HepG2 (cell line): ENCODE results near the gene TUBB. TPM values are rescaled to one million over a fixed set of nuclear protein-coding genes. Genes with fewer than 3 reads are reported as not detected.
A peak's percentile ranks its signal among the peaks of the same experiment; 100 is the strongest.

Source experiments
- CCAR2 ChIP-seq: fragments of 200-400 bp; formaldehyde crosslinking; optimal IDR thresholded peaks from 2 replicates; pipeline ENCODE3; 2018; ENCODE audit warnings: low read depth, mild to moderate bottlenecking, low read length, moderate library complexity
- DZIP1 ChIP-seq: sonication (generic); formaldehyde crosslinking; IDR thresholded peaks from 2 replicates; pipeline ENCODE4 v1.5.0; 2020; ENCODE audit warnings: mild to moderate bottlenecking, missing genetic modification reagents
- IKZF5 ChIP-seq: IDR thresholded peaks from 2 replicates; pipeline ENCODE4 v1.6.1; 2018; ENCODE audit warnings: missing genetic modification reagents, mild to moderate bottlenecking, missing compliant biosample characterization
- PTBP1 ChIP-seq: fragments of 200-400 bp; formaldehyde crosslinking; IDR thresholded peaks from 2 replicates; pipeline ENCODE4 v1.6.1; 2018; ENCODE audit warnings: low read length, low read depth; ENCODE audit not compliant: poor library complexity, severe bottlenecking
- TP53 ChIP-seq: sonication (generic); formaldehyde crosslinking; conservative IDR thresholded peaks from 2 replicates; pipeline ENCODE4 v1.4.0; 2020; ENCODE audit warnings: missing genetic modification reagents
- ZBTB38 ChIP-seq: sonication (generic); formaldehyde crosslinking; IDR thresholded peaks from 2 replicates; pipeline ENCODE4 v1.5.1; 2020; ENCODE audit warnings: mild to moderate bottlenecking, missing genetic modification reagents
- ZGPAT ChIP-seq: IDR thresholded peaks from 2 replicates; pipeline ENCODE4 v1.6.1; 2016; ENCODE audit warnings: mild to moderate bottlenecking
- ZHX2 ChIP-seq, 2 experiments: sonication (generic) in 1 of 2; formaldehyde crosslinking in 1 of 2; IDR thresholded peaks; 2 replicates each; pipeline versions ENCODE4 v1.6.1 to v1.9.0; 2014 to 2022; ENCODE audit warnings: antibody characterized with exemption in 1 of 2, borderline replicate concordance in 1 of 2, inconsistent platforms in 1 of 2, low read depth in 1 of 2, missing genetic modification reagents in 1 of 2
- ZNF230 ChIP-seq: sonication (generic); formaldehyde crosslinking; IDR thresholded peaks from 2 replicates; pipeline ENCODE4 v1.4.0; 2020; ENCODE audit warnings: mild to moderate bottlenecking, missing genetic modification reagents
- ZNF780A ChIP-seq: sonication (generic); formaldehyde crosslinking; IDR thresholded peaks from 2 replicates; pipeline ENCODE4 v1.8.0; 2022; ENCODE audit warnings: mild to moderate bottlenecking, missing genetic modification reagents, moderate library complexity
- ZNF83 ChIP-seq: sonication (generic); formaldehyde crosslinking; IDR thresholded peaks from 2 replicates; pipeline ENCODE4 v1.4.0; 2020; ENCODE audit warnings: missing genetic modification reagents, mild to moderate bottlenecking, borderline replicate concordance
- ZUFSP ChIP-seq: sonication (generic); formaldehyde crosslinking; IDR thresholded peaks from 2 replicates; pipeline ENCODE4 v1.9.0; 2021; ENCODE audit warnings: missing genetic modification reagents, mild to moderate bottlenecking, borderline replicate concordance
- polyA plus RNA-seq, 8 experiments: library from polyadenylated mRNA; depleted of rRNA in 3 of 8; stranded (reverse) in 7 of 8; unstranded in 1 of 8; fragments of >200 nt; fragmentation: Illumina TruSeq in 4 of 8; extraction: Trizol in 4 of 8; gene quantifications; 2 replicates each; pipeline versions ENCODE4 v1.2.1 to v1.2.3, GENCODE V29; 2011 to 2016; ENCODE audit warnings: low read depth in 4 of 8, missing spikeins in 1 of 8, mixed read lengths in 1 of 8; ENCODE audit not compliant: insufficient read depth in 1 of 8
- total RNA-seq, 5 experiments: library from RNA; depleted of rRNA; stranded (reverse); fragments of >200 nt; fragmentation: Illumina TruSeq; extraction: Trizol; gene quantifications; 2 replicates each; pipeline ENCODE4 v1.2.3, GENCODE V29; 2016; ENCODE audit warnings: low read depth in 1 of 5

TUBB gene
- total and polyA plus RNA-seq, 2 of the 13 experiments (the other 11 are each of a cell fraction or from before 2014, with no cell fraction given), result 911 to 1,163 TPM

- no peak for TF ChIP-seq ZUFSP
- no peak for TF ChIP-seq ZNF230 (CRISPR knock-in tag)
- TF ChIP-seq IKZF5, result no peak
- TF ChIP-seq ZNF83, result no peak
- no peak for TF ChIP-seq ZHX2 (IDR thresholded peaks at IDR 0.05; ENCODE audit: low read depth)
- no peak for TF ChIP-seq ZHX2 (CRISPR knock-in tag; IDR thresholded peaks at IDR 0.05; ENCODE audit: borderline replicate concordance)
- no peak for TF ChIP-seq ZNF780A
- TF ChIP-seq PTBP1, result peak; percentile 33
- TF ChIP-seq ZGPAT (CRISPR knock-in tag), result no peak
- no peak for TF ChIP-seq ZBTB38 (CRISPR knock-in tag)
- TF ChIP-seq CCAR2, result no peak
- TF ChIP-seq TP53 (CRISPR knock-in tag), result no peak
- no peak for TF ChIP-seq DZIP1 (CRISPR knock-in tag)
Observed at GRCh38 chr6:30685157-30686008, 34.8 kb upstream of the TUBB start (continued).
